Common myeloid progenitor, CD34-positive (primary cell): ENCODE measurements around the gene ASTN2.

Experiments
- CTCF ChIA-PET: fragments of 350-600 bp; sonication (Branson Sonifier 250); formaldehyde crosslinking; loops from one replicate; lab custom pipeline; 2021; ENCODE audit warnings: antibody characterized with exemption; lab: Charles Lee
- POLR2A ChIA-PET: fragments of 350-600 bp; sonication (Branson Sonifier 250); formaldehyde crosslinking; loops from one replicate; lab custom pipeline; 2021; ENCODE audit warnings: antibody characterized with exemption; lab: Charles Lee
- DNase-seq, 3 donors: peaks; one replicate each; pipeline versions ENCODE4 v3.0.0 to v3.0.0-alpha.2; 2013
- H3K27ac ChIP-seq, 2 experiments: 1 replicate in 1 of 2; 2 replicates in 1 of 2; pipeline ENCODE4 v1.7.0; 2013; ENCODE audit warnings: inconsistent platforms in 2 of 2, low read length in 2 of 2, mild to moderate bottlenecking in 2 of 2, low read depth in 1 of 2, moderate library complexity in 1 of 2; ENCODE audit not compliant: severe bottlenecking in 2 of 2, insufficient read depth in 1 of 2, poor library complexity in 1 of 2
- H3K27me3 ChIP-seq, 5 experiments: replicated peaks in 2 of 5; 1 replicate in 3 of 5; 2 replicates in 2 of 5; pipeline versions ENCODE4 v1.6.1 to v1.7.0; 2013; ENCODE audit warnings: low read length in 4 of 5, mild to moderate bottlenecking in 2 of 5, moderate library complexity in 2 of 5, inconsistent platforms in 1 of 5; ENCODE audit not compliant: insufficient read depth in 5 of 5, control insufficient read depth in 4 of 5
- H3K36me3 ChIP-seq, 4 experiments: 1 replicate in 2 of 4; 2 replicates in 2 of 4; pipeline versions ENCODE4 v1.6.1 to v1.7.0; 2013; ENCODE audit warnings: low read length in 3 of 4, control low read depth in 1 of 4, mild to moderate bottlenecking in 1 of 4; ENCODE audit not compliant: control insufficient read depth in 4 of 4, insufficient read depth in 4 of 4
- H3K4me1 ChIP-seq, 4 experiments: 1 replicate in 3 of 4; 2 replicates in 1 of 4; pipeline versions ENCODE4 v1.6.1 to v1.7.1; 2013; ENCODE audit warnings: low read length in 3 of 4, mild to moderate bottlenecking in 3 of 4, control low read depth in 1 of 4, inconsistent platforms in 1 of 4, moderate library complexity in 1 of 4; ENCODE audit not compliant: control insufficient read depth in 4 of 4, insufficient read depth in 4 of 4; ENCODE audit errors: control extremely low read depth in 1 of 4
- H3K4me3 ChIP-seq, 7 experiments: 1 replicate in 4 of 7; 2 replicates in 3 of 7; pipeline versions ENCODE4 v1.5.1 to v1.7.0; 2013; ENCODE audit warnings: mild to moderate bottlenecking in 7 of 7, low read length in 6 of 7, moderate library complexity in 6 of 7, inconsistent platforms in 2 of 7, low read depth in 2 of 7, control low read depth in 1 of 7; ENCODE audit not compliant: insufficient read depth in 4 of 7, control insufficient read depth in 1 of 7; ENCODE audit errors: extremely low read depth in 1 of 7
- H3K9me3 ChIP-seq, 5 experiments: 1 replicate in 4 of 5; 2 replicates in 1 of 5; pipeline versions ENCODE4 v1.6.1 to v1.7.1; 2013; ENCODE audit warnings: low read length in 4 of 5, mild to moderate bottlenecking in 2 of 5, inconsistent platforms in 1 of 5, low read depth in 1 of 5, moderate library complexity in 1 of 5; ENCODE audit not compliant: control insufficient read depth in 4 of 5, insufficient read depth in 2 of 5; ENCODE audit errors: control extremely low read depth in 1 of 5
- WGBS: methylation state at CpG from one replicate; pipeline ENCODE4 v1.1.5; 2013; ENCODE audit not compliant: insufficient coverage; 5-methylcytosine and 5-hydroxymethylcytosine counted together

The ASTN2 gene

GRCh38 chr9:116432051-116432450 is 982.8 kb downstream of the ASTN2 start:
- POLR2A ChIA-PET, result no interaction called here

DNA sequence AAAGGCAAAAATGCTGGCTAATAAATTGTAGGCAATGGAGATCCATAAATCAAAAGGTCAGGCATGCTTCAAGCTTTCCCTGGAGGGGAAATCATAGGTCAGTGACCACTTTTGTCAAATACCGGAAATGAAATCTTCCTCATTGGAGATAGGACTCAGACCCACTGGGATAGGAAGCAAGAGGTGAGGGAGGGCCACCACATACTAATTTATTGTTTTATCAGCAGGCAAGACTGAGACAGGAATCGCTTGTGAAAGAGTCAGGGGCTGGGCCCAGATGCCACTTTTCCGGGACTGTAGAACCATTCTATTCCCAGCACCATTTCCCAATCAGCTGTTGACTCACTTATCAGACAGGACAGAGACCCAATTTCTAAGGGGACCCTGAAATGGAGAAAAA is 984.0 kb downstream of the ASTN2 start:
- Histone ChIP-seq H3K9me3 (no peaks in the 10 kb centered on the region), H3K4me3 (no peak overlapping the region), H3K36me3 (no peaks in the 10 kb centered on the region), H3K27ac (no peak overlapping the region), H3K4me1 (no peaks in the 10 kb centered on the region), H3K27me3 (no peaks in the 10 kb centered on the region)
- ChIA-PET POLR2A (no interaction called here), CTCF (interaction anchor here (1.4 kb wide), 1 partner anchor 279 kb away, joined by 3 read pairs; no protein-coding TSS in a partner anchor)
- WGBS, result 90% methylated on average over 3 of the region's 3 CpGs
- DNase-seq, result no peak

More at GRCh38 chr9:116432051-116432450, 982.8 kb downstream of the ASTN2 start:
- Histone ChIP-seq H3K9me3 (no peaks in the 10 kb centered on the region), H3K4me3 (no peak overlapping the region), H3K27me3 (no peaks in the 10 kb centered on the region), H3K4me1 (no peaks in the 10 kb centered on the region), H3K27ac (no peak overlapping the region), H3K36me3 (no peaks in the 10 kb centered on the region)
- CTCF ChIA-PET, result interaction anchor here (0.9 kb wide), 1 partner anchor 30 kb away, joined by 3 read pairs; no protein-coding TSS in a partner anchor
- DNase-seq, result no peak
- WGBS, result no CpG with 5 or more reads among the region's 1 CpG

- no peaks in the 10 kb centered on the region for H3K9me3 ChIP-seq
- H3K27ac ChIP-seq, result no peak overlapping the region
- no peak overlapping the region for H3K4me3 ChIP-seq
- POLR2A ChIA-PET, result no interaction called here
- H3K4me1 ChIP-seq, result no peaks in the 10 kb centered on the region
- no peak for DNase-seq
- H3K27me3 ChIP-seq, result no peaks in the 10 kb centered on the region
- no peaks in the 10 kb centered on the region for H3K36me3 ChIP-seq
- CTCF ChIA-PET, result no interaction called here
- 50% methylated on average over 2 of the region's 2 CpGs for WGBS
These were observed 989.6 kb downstream of the ASTN2 start for GRCh38 chr9:116425244-116425643.

DNA sequence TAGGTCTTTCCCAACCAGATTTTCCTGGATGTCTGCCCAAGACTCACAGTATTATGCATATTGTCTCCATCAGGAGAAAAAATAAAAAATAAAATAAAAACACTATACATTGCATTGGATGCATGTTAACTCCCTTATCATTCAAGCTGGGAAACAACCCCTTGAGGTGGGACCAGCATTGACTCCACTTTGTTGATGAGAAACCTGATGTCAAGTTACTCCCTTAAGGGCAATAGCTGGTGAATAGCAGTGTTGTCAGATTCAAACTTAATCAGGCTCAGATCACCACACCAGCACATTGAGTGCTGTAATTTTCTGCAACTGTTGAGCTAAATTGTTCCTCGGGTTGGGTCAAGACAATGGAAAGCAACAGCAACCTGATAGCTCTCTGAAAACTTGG is 991.7 kb downstream of the ASTN2 start:
- H3K9me3 ChIP-seq, result no peaks in the 10 kb centered on the region
- ChIA-PET CTCF (interaction anchor here (1.8 kb wide), 1 partner anchor 12 kb away, joined by 4 read pairs; no protein-coding TSS in a partner anchor), POLR2A (no interaction called here)
- H3K27me3 ChIP-seq, result no peaks in the 10 kb centered on the region
- H3K36me3 ChIP-seq, result no peaks in the 10 kb centered on the region
- no peak for DNase-seq
- H3K4me1 ChIP-seq, result no peaks in the 10 kb centered on the region
- H3K4me3 ChIP-seq, result no peak overlapping the region
- 100% methylated on average over 1 of the region's 1 CpG for WGBS
- no peak overlapping the region for H3K27ac ChIP-seq

- no peaks in the 10 kb centered on the region for H3K27me3 ChIP-seq
- H3K4me3 ChIP-seq, result no peak overlapping the region
- H3K36me3 ChIP-seq, result no peaks in the 10 kb centered on the region
- no peaks in the 10 kb centered on the region for H3K9me3 ChIP-seq
- ChIA-PET CTCF (interaction anchor here (0.8 to 1.8 kb wide), 2 partner anchors 11 to 32 kb away, joined by 3 to 4 read pairs; no protein-coding TSS in a partner anchor), POLR2A (no interaction called here)
- H3K4me1 ChIP-seq, result no peaks in the 10 kb centered on the region
- no peak for DNase-seq
- 100% methylated on average over 1 of the region's 5 CpGs for WGBS
- no peak overlapping the region for H3K27ac ChIP-seq
These were observed 992.5 kb downstream of the ASTN2 start for GRCh38 chr9:116422119-116422979.

- no peaks in the 10 kb centered on the region for H3K27me3 ChIP-seq
- ChIA-PET POLR2A (no interaction called here), CTCF (interaction anchor here (0.8 kb wide), 1 partner anchor 31 kb away, joined by 3 read pairs; no protein-coding TSS in a partner anchor)
- 100% methylated on average over 1 of the region's 1 CpG for WGBS
- H3K4me3 ChIP-seq, result no peak overlapping the region
- no peaks in the 10 kb centered on the region for H3K4me1 ChIP-seq
- no peak for DNase-seq
- H3K27ac ChIP-seq, result no peak overlapping the region
- no peaks in the 10 kb centered on the region for H3K9me3 ChIP-seq
- H3K36me3 ChIP-seq, result no peaks in the 10 kb centered on the region
These were observed 993.8 kb downstream of the ASTN2 start for GRCh38 chr9:116420993-116421538.

GRCh38 chr9:116419181-116419580 is 995.7 kb downstream of the ASTN2 start:
- no peak overlapping the region for H3K4me3 ChIP-seq
- no peaks in the 10 kb centered on the region for H3K9me3 ChIP-seq
- CTCF ChIA-PET, result interaction anchor here (0.6 kb wide), 1 partner anchor 21 kb away, joined by 3 read pairs; no protein-coding TSS in a partner anchor
- H3K4me1 ChIP-seq, result no peaks in the 10 kb centered on the region
- H3K27ac ChIP-seq, result no peak overlapping the region
- no peaks in the 10 kb centered on the region for H3K27me3 ChIP-seq
- DNase-seq, result no peak
- no peaks in the 10 kb centered on the region for H3K36me3 ChIP-seq
- POLR2A ChIA-PET, result no interaction called here
- 97% methylated on average over 3 of the region's 3 CpGs for WGBS
